ENCODE data around the gene UBXN6. TPM values are rescaled to one million over a fixed set of nuclear protein-coding genes. Genes with fewer than 3 reads are reported as not detected.

The UBXN6 gene
- total RNA-seq, 1 donor from 2014 or later = 49.7 TPM

GRCh38 chr19:4439243-4439642 lies 18.4 kb downstream of the UBXN6 start:
- DNase-seq = no peak

- no peak for DNase-seq
Measured at GRCh38 chr19:4437103-4437502, 20.5 kb downstream of the UBXN6 start.

- no peak for DNase-seq
Measured at GRCh38 chr19:4436231-4436630, 21.4 kb downstream of the UBXN6 start.

- DNase-seq = no peak
Measured at GRCh38 chr19:4434391-4434790, 23.2 kb downstream of the UBXN6 start.

GRCh38 chr19:4432918-4433506 lies 24.6 kb downstream of the UBXN6 start:
- no peak for DNase-seq

GRCh38 chr19:4431808-4432674 lies 25.6 kb downstream of the UBXN6 start:
- DNase-seq = no peak

- no peak for DNase-seq
Measured at GRCh38 chr19:4431296-4431695, 26.3 kb downstream of the UBXN6 start.

GRCh38 chr19:4430760-4431159 lies 26.8 kb downstream of the UBXN6 start:
- no peak for DNase-seq

GRCh38 chr19:4429771-4430171 lies 27.8 kb downstream of the UBXN6 start:
- DNase-seq = no peak

- DNase-seq = no peak
Measured at GRCh38 chr19:4429256-4429655, 28.3 kb downstream of the UBXN6 start.

GRCh38 chr19:4428326-4428975 lies 29.1 kb downstream of the UBXN6 start:
- no peak for DNase-seq

GRCh38 chr19:4425537-4425936 lies 32.1 kb downstream of the UBXN6 start:
- no peak for DNase-seq

GRCh38 chr19:4423416-4424126 lies 34.0 kb downstream of the UBXN6 start:
- no peak for DNase-seq

GRCh38 chr19:4416268-4416667 lies 41.3 kb downstream of the UBXN6 start:
- no peak for DNase-seq

- no peak for DNase-seq
Measured at GRCh38 chr19:4415352-4415751, 42.2 kb downstream of the UBXN6 start.

- no peak for DNase-seq
Measured at GRCh38 chr19:4414800-4415321, 42.7 kb downstream of the UBXN6 start.

GRCh38 chr19:4414144-4414799 lies 43.3 kb downstream of the UBXN6 start:
- DNase-seq = no peak

- no peak for DNase-seq
Measured at GRCh38 chr19:4413588-4413987, 44.0 kb downstream of the UBXN6 start.

- DNase-seq = no peak
Measured at GRCh38 chr19:4409123-4409933, 48.3 kb downstream of the UBXN6 start.

GRCh38 chr19:4406626-4407025 lies 51.0 kb downstream of the UBXN6 start:
- DNase-seq = no peak

- no peak for DNase-seq
Measured at GRCh38 chr19:4405977-4406376, 51.6 kb downstream of the UBXN6 start.
